HFF-Myc (cell line): ENCODE data around the gene TTC7B.

Experiments used
- DNase-seq: peaks from one replicate; pipeline ENCODE4 v3.0.0-alpha.2; 2011; ENCODE audit warnings: low read depth; ENCODE audit errors: extremely low read depth
- H3K4me3 ChIP-seq: replicated peaks from 2 replicates; pipeline ENCODE4 v1.5.1; 2011; ENCODE audit warnings: low read depth, mild to moderate bottlenecking, control low read depth, low read length
- TF ChIP-seq, protein P1 (sequence below): IDR thresholded peaks from 2 replicates; pipeline ENCODE4 v1.5.1; 2012; ENCODE audit warnings: mild to moderate bottlenecking, low read depth, low read length, control low read depth; ENCODE audit errors: missing control alignments

TTC7B gene

DNA sequence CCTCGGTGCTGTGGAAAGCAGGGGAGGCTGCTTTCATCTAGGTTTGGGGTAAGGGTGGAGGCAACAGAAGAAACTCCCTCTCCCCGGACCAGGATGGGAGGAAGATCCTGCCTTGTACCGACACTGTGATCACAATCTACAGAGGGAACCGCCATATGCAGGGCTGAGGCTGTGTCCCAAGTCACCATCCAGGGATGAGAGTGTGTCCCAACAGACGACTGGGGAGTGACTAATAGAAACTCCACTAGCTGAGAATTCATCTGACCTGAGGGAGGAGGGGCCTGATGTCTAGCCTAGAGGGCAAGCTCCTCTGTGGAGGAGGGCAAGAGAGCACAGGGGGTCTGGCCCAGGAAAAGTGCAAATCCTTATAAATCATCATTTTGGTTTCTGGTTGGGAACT is 247.0 kb downstream of the TTC7B start:
- DNase-seq: no peak
- TF ChIP-seq, protein P1, sequence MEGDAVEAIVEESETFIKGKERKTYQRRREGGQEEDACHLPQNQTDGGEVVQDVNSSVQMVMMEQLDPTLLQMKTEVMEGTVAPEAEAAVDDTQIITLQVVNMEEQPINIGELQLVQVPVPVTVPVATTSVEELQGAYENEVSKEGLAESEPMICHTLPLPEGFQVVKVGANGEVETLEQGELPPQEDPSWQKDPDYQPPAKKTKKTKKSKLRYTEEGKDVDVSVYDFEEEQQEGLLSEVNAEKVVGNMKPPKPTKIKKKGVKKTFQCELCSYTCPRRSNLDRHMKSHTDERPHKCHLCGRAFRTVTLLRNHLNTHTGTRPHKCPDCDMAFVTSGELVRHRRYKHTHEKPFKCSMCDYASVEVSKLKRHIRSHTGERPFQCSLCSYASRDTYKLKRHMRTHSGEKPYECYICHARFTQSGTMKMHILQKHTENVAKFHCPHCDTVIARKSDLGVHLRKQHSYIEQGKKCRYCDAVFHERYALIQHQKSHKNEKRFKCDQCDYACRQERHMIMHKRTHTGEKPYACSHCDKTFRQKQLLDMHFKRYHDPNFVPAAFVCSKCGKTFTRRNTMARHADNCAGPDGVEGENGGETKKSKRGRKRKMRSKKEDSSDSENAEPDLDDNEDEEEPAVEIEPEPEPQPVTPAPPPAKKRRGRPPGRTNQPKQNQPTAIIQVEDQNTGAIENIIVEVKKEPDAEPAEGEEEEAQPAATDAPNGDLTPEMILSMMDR: no peak
- no peak overlapping the region for H3K4me3 ChIP-seq

DNA sequence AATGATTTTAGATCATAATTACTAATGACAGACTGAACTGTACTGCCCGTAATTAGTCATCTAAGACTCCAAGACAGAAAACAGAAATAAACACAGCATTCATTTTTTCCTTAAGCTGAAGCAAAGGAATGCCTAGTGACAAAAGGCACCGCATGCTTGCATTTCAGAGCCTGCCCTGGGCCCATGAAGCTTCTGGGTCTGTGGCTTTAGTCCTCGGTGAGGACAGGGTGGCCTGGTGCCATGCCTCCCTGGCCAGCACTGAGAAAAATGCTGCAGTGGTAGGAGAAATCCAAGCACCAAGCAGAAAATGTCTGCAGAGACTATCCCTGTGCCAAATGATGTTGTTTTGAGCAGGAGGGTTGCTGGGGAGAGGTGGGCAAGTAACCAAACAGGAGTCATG is 247.8 kb downstream of the TTC7B start:
- no peak overlapping the region for H3K4me3 ChIP-seq
- DNase-seq: no peak
- TF ChIP-seq, protein P1: no peak

GRCh38 chr14:90567991-90568390 is 248.2 kb downstream of the TTC7B start:
- DNase-seq: no peak
- TF ChIP-seq, protein P1: no peak
- no peak overlapping the region for H3K4me3 ChIP-seq

DNA sequence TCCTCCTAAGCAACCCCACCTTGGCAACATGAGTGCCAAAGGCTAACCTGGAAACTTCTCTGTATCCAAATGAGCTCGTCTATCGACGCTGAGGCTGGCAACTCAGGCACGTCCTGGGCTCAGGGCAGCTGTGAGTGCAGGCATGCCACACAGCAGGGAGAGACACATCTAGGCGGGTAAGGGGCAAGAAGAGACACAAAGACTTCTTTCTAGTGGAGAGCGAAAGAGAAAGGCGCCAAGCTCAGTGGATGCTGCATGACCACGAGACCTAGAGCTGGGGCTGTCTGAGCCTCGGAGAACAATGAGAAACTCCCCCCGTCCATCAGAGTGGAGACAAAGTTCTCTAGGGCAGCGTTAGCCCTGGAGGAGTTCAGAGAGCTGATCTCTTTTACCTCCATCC is 249.0 kb downstream of the TTC7B start:
- DNase-seq: no peak
- no peak overlapping the region for H3K4me3 ChIP-seq
- TF ChIP-seq, protein P1: no peak

GRCh38 chr14:90566481-90566880 is 249.7 kb downstream of the TTC7B start:
- TF ChIP-seq, protein P1: no peak
- no peak overlapping the region for H3K4me3 ChIP-seq
- DNase-seq: no peak

DNA sequence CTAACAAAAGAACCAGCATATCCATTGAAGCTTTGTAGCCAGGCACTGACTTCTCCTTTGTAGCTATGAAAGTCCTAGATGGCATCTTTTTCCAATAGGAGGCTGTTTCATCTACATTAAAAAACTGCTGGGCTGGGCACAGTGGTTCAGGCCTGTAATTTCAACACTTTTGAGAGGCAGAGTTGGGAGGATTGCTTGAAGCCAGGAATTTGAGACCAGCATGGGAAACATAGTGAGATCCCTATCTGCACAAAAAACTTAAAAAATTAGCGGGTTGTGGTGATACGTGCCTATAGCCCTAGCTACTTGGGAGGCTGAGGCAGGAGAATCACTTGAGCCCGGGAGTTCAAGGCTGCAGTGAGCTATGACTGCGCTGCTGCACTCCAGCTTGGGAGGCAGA is 251.7 kb downstream of the TTC7B start:
- no peak for DNase-seq

GRCh38 chr14:90562652-90563051 is 253.6 kb downstream of the TTC7B start:
- no peak overlapping the region for H3K4me3 ChIP-seq
- no peak for DNase-seq
- TF ChIP-seq, protein P1: no peak

More for the DNA sequence above, 251.7 kb downstream of the TTC7B start:
- no peak overlapping the region for H3K4me3 ChIP-seq
- TF ChIP-seq, protein P1: no peak
